Vagina (tissue), 2 donors: ENCODE measurements around the gene UCHL3. TPM values are rescaled to one million over a fixed set of nuclear protein-coding genes. Genes with fewer than 3 reads are reported as not detected.

Source experiments
- DNase-seq, 2 donors: peaks; one replicate each; pipeline ENCODE4 v3.0.0-alpha.2; 2017; ENCODE audit errors: extremely low spot score in 2 of 2
- H3K27ac ChIP-seq: fragments of 200-600 bp; sonication (generic); one replicate; pipeline ENCODE4 v1.5.1; 2019
- H3K27me3 ChIP-seq: fragments of 200-600 bp; sonication (generic); one replicate; pipeline ENCODE4 v1.5.1; 2019
- H3K36me3 ChIP-seq, 2 donors: fragments of 200-600 bp; sonication (generic); one replicate each; pipeline ENCODE4 v1.5.1; 2017 to 2019
- H3K4me1 ChIP-seq: fragments of 200-600 bp; sonication (generic); one replicate; pipeline ENCODE4 v1.5.1; 2019
- H3K4me3 ChIP-seq, 2 donors: fragments of 200-600 bp; sonication (generic); 1 replicate in 1 of 2; 2 replicates in 1 of 2; pipeline ENCODE4 v1.5.1; 2016 to 2019
- H3K9me3 ChIP-seq: fragments of 200-600 bp; sonication (generic); one replicate; pipeline ENCODE4 v1.5.1; 2019
- CTCF ChIP-seq, 3 experiments: fragments of 450-650 bp in 2 of 3; fragments of 200-600 bp in 1 of 3; sonication (generic) in 1 of 3; IDR thresholded peaks; one replicate each; pipeline ENCODE4 v1.5.1; 2017 to 2019; ENCODE audit warnings: antibody characterized with exemption in 3 of 3, mild to moderate bottlenecking in 2 of 3, moderate library complexity in 2 of 3
- POLR2A ChIP-seq, 2 donors: fragments of 450-650 bp; IDR thresholded peaks; one replicate each; pipeline ENCODE4 v1.6.1; 2017; ENCODE audit warnings: antibody characterized with exemption in 2 of 2, mild to moderate bottlenecking in 2 of 2, moderate library complexity in 2 of 2
- POLR2AphosphoS5 ChIP-seq, 2 donors: sonication (generic); formaldehyde crosslinking; IDR thresholded peaks; one replicate each; pipeline ENCODE4 v1.9.0; 2017; ENCODE audit warnings: antibody characterized with exemption in 2 of 2, mild to moderate bottlenecking in 2 of 2, low read depth in 1 of 2; ENCODE audit not compliant: insufficient read depth in 1 of 2
- intact Hi-C: fragments of 100-400 bp; cut with DNase I; formaldehyde crosslinking; loops from one replicate; pipeline ENCODE4 v1.15.1; 2023
- total RNA-seq: library from RNA; depleted of rRNA; stranded (reverse); fragments of >200 nt; gene quantifications from one replicate; pipeline ENCODE4 v1.2.3, GENCODE V29; 2016

Gene UCHL3
- total RNA-seq, 1 donor from 2014 or later, result 5.6 TPM

DNA sequence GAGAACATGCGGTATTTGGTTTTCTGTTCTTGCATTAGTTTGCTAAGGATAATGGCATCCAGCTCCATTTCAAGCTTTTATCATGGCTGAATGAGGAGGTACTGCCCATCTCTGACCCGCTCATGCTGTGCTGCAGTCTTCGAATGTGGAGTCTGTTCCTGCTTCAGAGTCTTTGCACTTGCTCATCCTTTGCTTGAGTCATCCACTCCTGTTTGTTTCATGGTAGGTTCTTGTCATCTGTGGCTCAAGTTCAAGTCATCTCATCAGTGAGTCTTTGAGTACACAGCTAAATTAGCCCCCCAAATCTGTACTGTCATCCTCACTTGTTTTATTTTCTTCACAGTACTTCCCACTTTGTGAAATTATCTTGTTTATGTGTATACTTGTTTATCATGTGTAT lies 5.4 kb downstream of the UCHL3 start:
- H3K4me1 ChIP-seq, result peaks cover 14% of the 10 kb centered on the region
- no peak for DNase-seq
- no peaks in the 10 kb centered on the region for H3K9me3 ChIP-seq
- no peak overlapping the region for H3K4me3 ChIP-seq
- H3K27me3 ChIP-seq, result no peaks in the 10 kb centered on the region
- H3K36me3 ChIP-seq, result peaks cover 0 to 13% of the 10 kb centered on the region in 2 donors
- no peak overlapping the region for H3K27ac ChIP-seq
- intact Hi-C loops, result no loop called here
- no peak for TF ChIP-seq POLR2AphosphoS5 (IDR thresholded peaks at IDR 0.05; ENCODE audit: insufficient read depth in 1 of 2, low read depth in 1 of 2)
- TF ChIP-seq CTCF (IDR thresholded peaks at IDR 0.05), result no peak
- TF ChIP-seq POLR2A (IDR thresholded peaks at IDR 0.05), result no peak

- intact Hi-C loops, result no loop called here
- Histone ChIP-seq H3K4me1 (peaks cover 5% of the 10 kb centered on the region), H3K27me3 (no peaks in the 10 kb centered on the region), H3K9me3 (no peaks in the 10 kb centered on the region), H3K36me3 (peaks cover 0 to 16% of the 10 kb centered on the region in 2 donors), H3K27ac (no peak overlapping the region), H3K4me3 (no peak overlapping the region)
- no peak for DNase-seq
- TF ChIP-seq CTCF (IDR thresholded peaks at IDR 0.05), result no peak
- no peak for TF ChIP-seq POLR2AphosphoS5 (IDR thresholded peaks at IDR 0.05; ENCODE audit: insufficient read depth in 1 of 2, low read depth in 1 of 2)
- TF ChIP-seq POLR2A (IDR thresholded peaks at IDR 0.05), result no peak
Observed at GRCh38 chr13:75555836-75556235, 6.2 kb downstream of the UCHL3 start.

- no peak for DNase-seq
- Histone ChIP-seq H3K9me3 (no peaks in the 10 kb centered on the region), H3K27ac (no peak overlapping the region), H3K27me3 (no peaks in the 10 kb centered on the region), H3K4me1 (no peaks in the 10 kb centered on the region), H3K36me3 (peaks cover 0 to 18% of the 10 kb centered on the region in 2 donors), H3K4me3 (no peak overlapping the region)
- TF ChIP-seq POLR2AphosphoS5 (IDR thresholded peaks at IDR 0.05; ENCODE audit: insufficient read depth in 1 of 2, low read depth in 1 of 2) (no peak), CTCF (IDR thresholded peaks at IDR 0.05) (no peak), POLR2A (IDR thresholded peaks at IDR 0.05) (no peak)
- intact Hi-C loops, result no loop called here
Observed at GRCh38 chr13:75556961-75557360, 7.4 kb downstream of the UCHL3 start.

- H3K27me3 ChIP-seq, result no peaks in the 10 kb centered on the region
- H3K9me3 ChIP-seq, result no peaks in the 10 kb centered on the region
- no peak for DNase-seq
- TF ChIP-seq CTCF (IDR thresholded peaks at IDR 0.05), result no peak
- no peak for TF ChIP-seq POLR2AphosphoS5 (IDR thresholded peaks at IDR 0.05; ENCODE audit: insufficient read depth in 1 of 2, low read depth in 1 of 2)
- no peak for TF ChIP-seq POLR2A (IDR thresholded peaks at IDR 0.05)
- H3K27ac ChIP-seq, result no peak overlapping the region
- no peaks in the 10 kb centered on the region for H3K4me1 ChIP-seq
- intact Hi-C loops, result no loop called here
- H3K4me3 ChIP-seq, result no peak overlapping the region
- peaks cover 0 to 18% of the 10 kb centered on the region in 2 donors for H3K36me3 ChIP-seq
Observed at GRCh38 chr13:75558145-75558840, 8.7 kb downstream of the UCHL3 start.

- Histone ChIP-seq H3K36me3 (peaks cover 0 to 29% of the 10 kb centered on the region in 2 donors), H3K27ac (no peak overlapping the region), H3K4me3 (no peak overlapping the region), H3K27me3 (no peaks in the 10 kb centered on the region), H3K9me3 (no peaks in the 10 kb centered on the region), H3K4me1 (no peaks in the 10 kb centered on the region)
- no peak for DNase-seq
- intact Hi-C loops, result no loop called here
- TF ChIP-seq CTCF (IDR thresholded peaks at IDR 0.05), result no peak
- TF ChIP-seq POLR2A (IDR thresholded peaks at IDR 0.05), result no peak
- no peak for TF ChIP-seq POLR2AphosphoS5 (IDR thresholded peaks at IDR 0.05; ENCODE audit: insufficient read depth in 1 of 2, low read depth in 1 of 2)
Observed at GRCh38 chr13:75566658-75567057, 17.1 kb downstream of the UCHL3 start.
